Astrocyte (in vitro differentiated cells and primary cell): ENCODE results near the gene CDH22.

ENCODE experiments used
- EZH2 ChIP-seq: IDR thresholded peaks from 2 replicates; pipeline ENCODE4 v1.6.1; 2012; ENCODE audit warnings: mild to moderate bottlenecking, low read length, inconsistent platforms; ENCODE audit not compliant: insufficient read depth
- TF ChIP-seq, protein P1 (sequence below): IDR thresholded peaks from 2 replicates; pipeline ENCODE4 v1.5.1; 2011; ENCODE audit warnings: low read depth, mild to moderate bottlenecking, inconsistent platforms, low read length, moderate library complexity; ENCODE audit not compliant: insufficient read depth

- TF ChIP-seq EZH2: no peak
- TF ChIP-seq, protein P1, sequence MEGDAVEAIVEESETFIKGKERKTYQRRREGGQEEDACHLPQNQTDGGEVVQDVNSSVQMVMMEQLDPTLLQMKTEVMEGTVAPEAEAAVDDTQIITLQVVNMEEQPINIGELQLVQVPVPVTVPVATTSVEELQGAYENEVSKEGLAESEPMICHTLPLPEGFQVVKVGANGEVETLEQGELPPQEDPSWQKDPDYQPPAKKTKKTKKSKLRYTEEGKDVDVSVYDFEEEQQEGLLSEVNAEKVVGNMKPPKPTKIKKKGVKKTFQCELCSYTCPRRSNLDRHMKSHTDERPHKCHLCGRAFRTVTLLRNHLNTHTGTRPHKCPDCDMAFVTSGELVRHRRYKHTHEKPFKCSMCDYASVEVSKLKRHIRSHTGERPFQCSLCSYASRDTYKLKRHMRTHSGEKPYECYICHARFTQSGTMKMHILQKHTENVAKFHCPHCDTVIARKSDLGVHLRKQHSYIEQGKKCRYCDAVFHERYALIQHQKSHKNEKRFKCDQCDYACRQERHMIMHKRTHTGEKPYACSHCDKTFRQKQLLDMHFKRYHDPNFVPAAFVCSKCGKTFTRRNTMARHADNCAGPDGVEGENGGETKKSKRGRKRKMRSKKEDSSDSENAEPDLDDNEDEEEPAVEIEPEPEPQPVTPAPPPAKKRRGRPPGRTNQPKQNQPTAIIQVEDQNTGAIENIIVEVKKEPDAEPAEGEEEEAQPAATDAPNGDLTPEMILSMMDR: no peak
Measured at GRCh38 chr20:46168438-46168837, 139.9 kb downstream of the CDH22 start.
